Pancreas (tissue), 10 donors: ENCODE results near the gene SLC24A4. TPM values are rescaled to one million over a fixed set of nuclear protein-coding genes. Genes with fewer than 3 reads are reported as not detected.

Experiments
- ATAC-seq, 4 donors: fragments of 200-7000 bp; cut with Tn5 transposase; one replicate each; pipeline versions ENCODE4 v1.8.0 to v1.9.1; 2020; ENCODE audit warnings: mild to moderate bottlenecking in 4 of 4, moderate library complexity in 4 of 4
- DNase-seq, 6 donors: peaks; one replicate each; pipeline ENCODE4 v3.0.0-alpha.2; 2020
- FAIRE-seq: peaks from 2 replicates; lab custom pipeline; 2012; peaks lifted over from hg19 to GRCh38; lab: Jason Lieb, UNC
- H3K27ac ChIP-seq, 4 donors: fragments of 200-600 bp; sonication (generic); 1 replicate in 3 of 4; 2 replicates in 1 of 4; pipeline versions ENCODE4 v1.5.0 to v1.8.0; 2020
- H3K27me3 ChIP-seq, 4 donors: fragments of 200-600 bp; one replicate each; pipeline ENCODE4 v1.8.0; 2021
- H3K36me3 ChIP-seq, 3 donors: fragments of 200-600 bp; sonication (generic) in 1 of 3; one replicate each; pipeline versions ENCODE4 v1.5.0 to v1.8.0; 2020 to 2021
- H3K4me1 ChIP-seq, 3 donors: fragments of 200-600 bp; one replicate each; pipeline ENCODE4 v1.8.0; 2021
- H3K4me3 ChIP-seq, 4 donors: fragments of 200-600 bp; sonication (generic) in 2 of 4; one replicate each; pipeline versions ENCODE4 v1.5.0 to v1.8.0; 2020 to 2021
- H3K9me3 ChIP-seq, 4 donors: fragments of 200-600 bp; one replicate each; pipeline ENCODE4 v1.8.0; 2021
- CTCF ChIP-seq, 4 donors: fragments of 200-600 bp; sonication (generic) in 3 of 4; IDR thresholded peaks; one replicate each; pipeline versions ENCODE4 v1.5.0 to v1.8.0; 2021; ENCODE audit warnings: antibody characterized with exemption in 4 of 4
- WGBS, 2 donors: extraction: QIAGEN DNeasy Blood & Tissue Kit; methylation state at CpG; one replicate each; pipeline ENCODE4 v1.1.7; 2013; 5-methylcytosine and 5-hydroxymethylcytosine counted together
- intact Hi-C, 3 donors: fragments of 100-400 bp; cut with DNase I; formaldehyde crosslinking; loops; one replicate each; pipeline versions ENCODE4 v1.11.1 to v1.14.2; 2022
- polyA plus RNA-seq, 2 donors: library from polyadenylated mRNA; stranded (reverse); fragments of 200-250 nt; gene quantifications; one replicate each; pipeline ENCODE4 v1.2.3, GENCODE V29; 2013
- total RNA-seq, 6 donors: library from RNA; stranded (reverse); fragmentation: NEBNext Ultra II Directional in 4 of 6; extraction: Animal tissue kit (Norgen Biotek cat#: 25700) in 4 of 6; gene quantifications; one replicate each; pipeline versions ENCODE4 v1.2.1 to v1.2.4, GENCODE V29; 2021 to 2023
- donor health status: healthy with polysubstance abuse.
- donor health status: DM: no; HTN: no; CAD: no; lungs with moderate emphysema.
- donor health status: DM: no; HTN: no; CAD: no.
- donor health status: control.
- donor health status: control.
- donor health status: Bipolar disorder and iron deficiency.
- donor health status: DM: yes; HTN: yes; CAD: no.
- donor health status: DM: no; HTN: no; CAD: no.
- donor health status: DM: no; HTN: no; CAD: no.
- donor health status: DM: yes; HTN: yes; CAD: no.

SLC24A4 gene
- total and polyA plus RNA-seq, 8 donors: 0.04 to 0.14 (median 0.07) TPM

- H3K9me3 ChIP-seq: no peaks in the 10 kb centered on the region
- no peaks in the 10 kb centered on the region for H3K4me1 ChIP-seq
- no peak for TF ChIP-seq CTCF (IDR thresholded peaks at IDR 0.05)
- H3K36me3 ChIP-seq: no peaks in the 10 kb centered on the region
- no peak overlapping the region for H3K4me3 ChIP-seq
- 77 to 86% methylated on average over 20 of the region's 20 CpGs for WGBS, 2 donors
- DNase-seq (no peak), ATAC-seq (no peak), FAIRE-seq (no peak)
- H3K27me3 ChIP-seq: no peaks in the 10 kb centered on the region
- no peak overlapping the region for H3K27ac ChIP-seq
- intact Hi-C loops: no loop called here
These were observed 126.6 kb downstream of the SLC24A4 start for GRCh38 chr14:92449404-92450181.

GRCh38 chr14:92450351-92451070 is 127.5 kb downstream of the SLC24A4 start:
- intact Hi-C loops: no loop called here
- Histone ChIP-seq H3K27ac (no peak overlapping the region), H3K4me1 (no peaks in the 10 kb centered on the region), H3K27me3 (no peaks in the 10 kb centered on the region), H3K9me3 (no peaks in the 10 kb centered on the region), H3K36me3 (no peaks in the 10 kb centered on the region), H3K4me3 (no peak overlapping the region)
- no peak for TF ChIP-seq CTCF (IDR thresholded peaks at IDR 0.05)
- ATAC-seq (no peak), DNase-seq (no peak), FAIRE-seq (no peak)
- WGBS, 2 donors: 64 to 70% methylated on average over 13 of the region's 13 CpGs

GRCh38 chr14:92451245-92451644 is 128.3 kb downstream of the SLC24A4 start:
- Histone ChIP-seq H3K9me3 (no peaks in the 10 kb centered on the region), H3K27me3 (no peaks in the 10 kb centered on the region), H3K27ac (no peak overlapping the region), H3K4me3 (no peak overlapping the region), H3K36me3 (no peaks in the 10 kb centered on the region), H3K4me1 (no peaks in the 10 kb centered on the region)
- no peak for TF ChIP-seq CTCF (IDR thresholded peaks at IDR 0.05)
- no peak for DNase-seq
- ATAC-seq: no peak
- no peak for FAIRE-seq
- intact Hi-C loops: no loop called here
- WGBS, 2 donors: 60 to 69% methylated on average over 9 of the region's 9 CpGs

GRCh38 chr14:92451755-92452154 is 128.8 kb downstream of the SLC24A4 start:
- intact Hi-C loops: no loop called here

More at GRCh38 chr14:92451755-92452154, 128.8 kb downstream of the SLC24A4 start:
- H3K9me3 ChIP-seq: no peaks in the 10 kb centered on the region
- TF ChIP-seq CTCF (IDR thresholded peaks at IDR 0.05): no peak
- no peaks in the 10 kb centered on the region for H3K27me3 ChIP-seq
- DNase-seq (no peak), ATAC-seq (no peak), FAIRE-seq (no peak)
- H3K36me3 ChIP-seq: no peaks in the 10 kb centered on the region
- no peak overlapping the region for H3K4me3 ChIP-seq
- no peaks in the 10 kb centered on the region for H3K4me1 ChIP-seq
- no peak overlapping the region for H3K27ac ChIP-seq
- WGBS, 2 donors: 43 to 47% methylated on average over 5 of the region's 5 CpGs
